ENCODE data around the gene RPGRIP1L. TPM values are rescaled to one million over a fixed set of nuclear protein-coding genes. Genes with fewer than 3 reads are reported as not detected.

The RPGRIP1L gene
- polyA plus RNA-seq, 1 experiment: 5.0 TPM

DNA sequence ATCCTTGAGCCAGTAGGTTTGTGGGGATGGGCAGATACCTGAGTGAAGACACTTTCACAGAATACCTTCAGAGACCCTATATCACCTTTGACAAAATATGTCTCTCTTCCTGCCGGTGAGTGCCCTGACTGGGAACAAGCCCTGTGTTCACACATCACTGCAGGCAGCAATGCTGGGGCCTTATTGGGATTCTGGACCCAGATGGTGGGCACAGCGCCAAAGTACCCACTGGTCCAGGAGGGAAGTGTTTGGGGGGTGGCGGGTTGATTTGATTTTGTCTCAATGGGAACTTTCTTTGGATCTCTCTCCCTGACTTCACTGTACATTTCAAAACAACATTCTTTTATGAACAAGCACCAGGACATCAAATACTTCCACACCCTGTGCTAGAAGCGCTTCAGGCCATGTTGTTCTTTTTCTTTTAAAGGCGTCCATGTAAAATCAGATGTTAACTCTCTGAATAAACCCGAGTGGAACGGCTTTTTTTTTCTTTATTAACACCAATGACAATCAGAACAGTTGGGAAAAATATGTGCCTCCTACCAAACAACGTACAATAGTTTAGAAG lies 138.3 kb downstream of the RPGRIP1L start:
- Histone ChIP-seq H3K36me3 (ENCODE audit: control insufficient read depth, insufficient read depth, low read length) (no peaks in the 10 kb centered on the region), H3K27me3 (ENCODE audit: control insufficient read depth, insufficient read depth, low read length) (no peaks in the 10 kb centered on the region; the same call in 1 of the 2 replicates), H3K4me3 (ENCODE audit: low read depth, low read length) (no peak overlapping the region)
- CTCF ChIA-PET: interaction anchor here (1.3 kb wide), 1 partner anchor 11 kb away, joined by 4 read pairs; no protein-coding TSS in a partner anchor
- DNase-seq (ENCODE audit: low read depth): no peak
- POLR2A ChIA-PET: no interaction called here
- TF ChIP-seq, protein P1, sequence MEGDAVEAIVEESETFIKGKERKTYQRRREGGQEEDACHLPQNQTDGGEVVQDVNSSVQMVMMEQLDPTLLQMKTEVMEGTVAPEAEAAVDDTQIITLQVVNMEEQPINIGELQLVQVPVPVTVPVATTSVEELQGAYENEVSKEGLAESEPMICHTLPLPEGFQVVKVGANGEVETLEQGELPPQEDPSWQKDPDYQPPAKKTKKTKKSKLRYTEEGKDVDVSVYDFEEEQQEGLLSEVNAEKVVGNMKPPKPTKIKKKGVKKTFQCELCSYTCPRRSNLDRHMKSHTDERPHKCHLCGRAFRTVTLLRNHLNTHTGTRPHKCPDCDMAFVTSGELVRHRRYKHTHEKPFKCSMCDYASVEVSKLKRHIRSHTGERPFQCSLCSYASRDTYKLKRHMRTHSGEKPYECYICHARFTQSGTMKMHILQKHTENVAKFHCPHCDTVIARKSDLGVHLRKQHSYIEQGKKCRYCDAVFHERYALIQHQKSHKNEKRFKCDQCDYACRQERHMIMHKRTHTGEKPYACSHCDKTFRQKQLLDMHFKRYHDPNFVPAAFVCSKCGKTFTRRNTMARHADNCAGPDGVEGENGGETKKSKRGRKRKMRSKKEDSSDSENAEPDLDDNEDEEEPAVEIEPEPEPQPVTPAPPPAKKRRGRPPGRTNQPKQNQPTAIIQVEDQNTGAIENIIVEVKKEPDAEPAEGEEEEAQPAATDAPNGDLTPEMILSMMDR (IDR thresholded peaks at IDR 0.05; ENCODE audit: insufficient read depth, low read depth, low read length): no peak

DNA sequence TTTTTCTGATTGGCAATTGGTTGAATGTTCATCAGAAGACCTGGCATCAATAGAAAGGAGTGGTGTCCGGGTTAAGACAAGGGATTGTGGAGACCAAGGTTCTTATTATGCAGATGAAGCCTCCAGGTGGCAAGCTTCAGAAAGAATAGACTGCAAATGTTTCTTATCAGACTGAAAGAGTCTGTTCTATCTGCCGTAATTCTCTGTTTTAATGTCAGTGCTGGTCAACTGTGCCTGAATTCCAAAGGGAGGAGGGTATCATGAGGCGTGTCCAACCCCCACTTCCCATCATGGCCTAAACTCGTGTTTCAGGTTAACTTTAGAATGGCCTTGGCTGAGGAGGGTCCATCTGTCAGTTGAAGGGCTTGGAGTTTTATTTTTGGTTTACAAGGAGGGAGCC lies 140.2 kb downstream of the RPGRIP1L start:
- DNase-seq (ENCODE audit: low read depth): no peak
- ChIA-PET POLR2A (no interaction called here), CTCF (no interaction called here)

DNA sequence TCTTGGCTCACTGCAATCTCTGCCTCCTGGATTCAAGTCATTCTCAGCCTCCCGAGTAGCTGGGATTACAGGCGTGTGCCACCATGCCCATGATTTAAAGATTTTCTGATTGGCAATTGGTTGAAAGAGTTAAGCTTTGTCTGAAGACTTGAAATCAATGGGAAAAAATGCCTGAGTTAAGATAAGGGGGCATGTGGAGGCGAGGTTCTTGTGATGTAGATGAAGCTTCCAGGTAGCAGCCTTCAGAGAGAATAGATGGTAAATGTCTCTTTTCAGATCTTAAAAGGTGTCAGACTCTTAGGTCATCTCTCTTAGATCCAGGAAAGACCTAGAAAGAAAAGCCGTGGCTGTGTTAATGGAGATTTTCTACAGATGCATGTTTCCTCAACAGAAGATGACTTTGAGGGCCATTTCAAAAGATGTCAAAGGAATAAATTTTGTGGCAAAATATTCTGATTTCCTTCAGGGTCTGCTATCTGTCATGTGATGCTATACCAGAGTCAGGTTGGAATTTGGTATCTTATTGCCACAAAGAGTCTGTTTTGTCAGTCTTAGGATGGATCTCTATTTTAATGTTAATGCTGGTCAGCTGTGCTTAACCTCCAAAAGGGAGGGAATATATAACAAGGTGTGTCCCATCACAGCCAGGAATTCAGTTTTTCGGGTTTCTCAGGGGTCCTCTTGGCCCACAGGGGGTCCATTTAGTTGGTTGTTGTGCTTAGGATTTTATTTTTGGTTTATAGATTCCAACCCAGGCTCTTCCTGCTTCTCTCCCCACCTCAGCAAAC lies 142.4 kb downstream of the RPGRIP1L start:
- CTCF ChIA-PET: interaction anchor here (0.6 to 1.3 kb wide), 2 partner anchors 10 to 11 kb away, joined by 3 to 4 read pairs; no protein-coding TSS in a partner anchor
- Histone ChIP-seq H3K27me3 (ENCODE audit: control insufficient read depth, insufficient read depth, low read length) (no peaks in the 10 kb centered on the region; the same call in 1 of the 2 replicates), H3K36me3 (ENCODE audit: control insufficient read depth, insufficient read depth, low read length) (no peaks in the 10 kb centered on the region), H3K4me3 (ENCODE audit: low read depth, low read length) (no peak overlapping the region)
- TF ChIP-seq, protein P1 (IDR thresholded peaks at IDR 0.05; ENCODE audit: insufficient read depth, low read depth, low read length): no peak
- DNase-seq (ENCODE audit: low read depth): no peak
- POLR2A ChIA-PET: no interaction called here

More for the DNA sequence above, 140.2 kb downstream of the RPGRIP1L start:
- Histone ChIP-seq H3K4me3 (ENCODE audit: low read depth, low read length) (no peak overlapping the region), H3K36me3 (ENCODE audit: control insufficient read depth, insufficient read depth, low read length) (no peaks in the 10 kb centered on the region), H3K27me3 (ENCODE audit: control insufficient read depth, insufficient read depth, low read length) (no peaks in the 10 kb centered on the region; the same call in 1 of the 2 replicates)
- TF ChIP-seq, protein P1 (IDR thresholded peaks at IDR 0.05; ENCODE audit: insufficient read depth, low read depth, low read length): no peak

DNA sequence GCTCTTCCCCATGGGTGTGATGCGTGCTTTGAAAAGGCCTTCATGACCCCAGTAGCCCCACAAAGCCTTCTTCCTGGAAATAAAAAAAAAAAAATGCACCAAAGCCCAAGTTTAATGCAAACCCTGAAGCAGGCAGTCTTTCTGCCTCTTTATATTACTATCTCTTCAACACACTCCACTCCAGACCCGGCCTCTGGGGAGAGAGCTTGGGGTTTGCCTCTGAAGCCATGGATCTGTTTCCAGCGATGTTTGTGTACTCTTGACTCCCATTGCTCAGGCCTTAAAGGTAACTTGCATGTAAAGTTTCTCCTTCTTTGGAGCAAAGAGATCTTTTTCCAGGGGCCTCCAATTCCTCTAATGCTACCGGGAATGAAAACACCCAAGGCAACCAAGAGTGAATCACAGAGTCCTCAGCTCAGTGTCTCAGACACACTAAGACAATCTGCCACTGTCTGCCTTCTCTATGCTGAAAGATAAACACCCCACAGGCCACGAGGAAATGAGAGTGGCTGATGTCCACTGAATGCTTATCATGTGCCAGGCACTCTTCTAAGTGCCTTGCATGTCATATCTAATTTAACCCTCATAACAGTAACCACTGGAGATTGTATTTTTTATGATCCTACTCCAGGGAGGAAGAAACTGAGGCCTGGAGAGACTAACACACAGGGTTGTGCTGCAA lies 144.2 kb downstream of the RPGRIP1L start:
- Histone ChIP-seq H3K36me3 (ENCODE audit: control insufficient read depth, insufficient read depth, low read length) (no peaks in the 10 kb centered on the region), H3K27me3 (ENCODE audit: control insufficient read depth, insufficient read depth, low read length) (no peaks in the 10 kb centered on the region; the same call in none of the 2 replicates), H3K4me3 (ENCODE audit: low read depth, low read length) (no peak overlapping the region)
- TF ChIP-seq, protein P1 (IDR thresholded peaks at IDR 0.05; ENCODE audit: insufficient read depth, low read depth, low read length): no peak
- CTCF ChIA-PET: interaction anchor here (0.5 to 2.1 kb wide), 3 partner anchors 9 to 312 kb away, joined by 3 to 5 read pairs (median 4); no protein-coding TSS in a partner anchor
- DNase-seq (ENCODE audit: low read depth): no peak
- POLR2A ChIA-PET: no interaction called here

DNA sequence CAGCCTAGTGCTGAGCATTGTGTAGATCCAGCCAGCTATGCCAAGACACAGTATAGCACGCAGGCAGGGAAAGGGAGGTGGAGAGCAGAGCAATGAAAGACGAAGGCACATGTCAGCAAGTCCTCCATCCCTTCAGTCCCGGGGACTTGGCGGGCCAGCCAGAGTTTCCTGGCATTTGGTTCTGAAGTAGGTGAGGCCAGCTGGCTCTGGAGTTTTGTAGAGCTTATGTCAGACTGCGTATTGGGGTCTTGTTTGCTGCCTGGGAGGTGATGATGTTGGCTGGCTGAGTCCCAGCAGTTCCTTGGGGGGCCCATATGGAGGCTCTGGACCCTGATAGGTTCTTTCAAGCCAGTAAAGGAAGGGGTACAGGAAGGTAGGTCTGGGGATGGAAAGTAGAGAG lies 144.9 kb downstream of the RPGRIP1L start:
- ChIA-PET POLR2A (no interaction called here), CTCF (interaction anchor here (2.1 kb wide), 1 partner anchor 9 kb away, joined by 5 read pairs; no protein-coding TSS in a partner anchor)
- DNase-seq (ENCODE audit: low read depth): no peak
- Histone ChIP-seq H3K36me3 (ENCODE audit: control insufficient read depth, insufficient read depth, low read length) (no peaks in the 10 kb centered on the region), H3K27me3 (ENCODE audit: control insufficient read depth, insufficient read depth, low read length) (peaks cover 4% of the 10 kb centered on the region), H3K4me3 (ENCODE audit: low read depth, low read length) (no peak overlapping the region)
- TF ChIP-seq, protein P1 (IDR thresholded peaks at IDR 0.05; ENCODE audit: insufficient read depth, low read depth, low read length): no peak

Data from BJ (cell line).